HCT116 (cell line): Measurements from ENCODE around the gene ALK. TPM values are rescaled to one million over a fixed set of nuclear protein-coding genes. Genes with fewer than 3 reads are reported as not detected.

Experiments
- ATAC-seq: fragments of 200-7000 bp; cut with Tn5 transposase; 2 replicates; pipeline ENCODE4 v1.9.1; 2020; ENCODE audit warnings: mild to moderate bottlenecking, moderate library complexity
- BruUV-seq: library from RNA; stranded (reverse); fragments of 400-500 nt; replicated peaks from 2 replicates; lab custom pipeline; 2021; lab: Mats Ljungman, UMichigan
- CTCF ChIA-PET: fragments of 300-600 bp; sonication (Branson Sonifier 250); formaldehyde crosslinking; loops from one replicate; lab custom pipeline; 2021; ENCODE audit warnings: antibody characterized with exemption; lab: Charles Lee
- POLR2A ChIA-PET: fragments of 300-600, 350-600 bp; sonication (Branson Sonifier 250); formaldehyde crosslinking; loops from one replicate; lab custom pipeline; 2021; ENCODE audit warnings: antibody characterized with exemption; lab: Charles Lee
- RAD21 ChIA-PET, 2 experiments: fragments of 300-600 bp; sonication (Branson Sonifier 250); formaldehyde crosslinking; loops; one replicate each; lab custom pipeline; 2023; ENCODE audit warnings: low total read pairs in 2 of 2; ENCODE audit not compliant: uncharacterized antibody in 2 of 2, unreplicated experiment in 2 of 2, low non-redundant PET in 1 of 2; lab: Charles Lee
- DNase-seq: peaks from one replicate; pipeline ENCODE4 v3.0.0-alpha.2; 2010; ENCODE audit warnings: low read depth, low spot score
- H2AFZ ChIP-seq: fragments of 200-600 bp; shearing (Covaris generic), sonication (generic); 2 replicates; pipeline ENCODE4 v1.6.1; 2017; ENCODE audit warnings: low read depth, mixed run types, mixed read lengths, antibody characterized with exemption, low read length; ENCODE audit not compliant: poor library complexity, severe bottlenecking
- H3K27ac ChIP-seq: 2 replicates; pipeline ENCODE4 v1.5.1; 2012; ENCODE audit warnings: low read depth, low read length
- H3K27me3 ChIP-seq: fragments of 200-600 bp; sonication (generic); 2 replicates; pipeline ENCODE4 v1.6.1; 2016; ENCODE audit warnings: mixed run types, low read length, mixed read lengths; ENCODE audit not compliant: insufficient read depth
- H3K36me3 ChIP-seq, 2 experiments: fragments of 200-500 bp in 1 of 2; fragments of 200-600 bp in 1 of 2; sonication (Bioruptor generic) in 1 of 2; sonication (generic) in 1 of 2; 2 replicates each; pipeline versions ENCODE4 v1.5.1 to v1.6.1; 2014 to 2016; ENCODE audit warnings: low read length in 2 of 2, inconsistent platforms in 1 of 2, mixed read lengths in 1 of 2, mixed run types in 1 of 2; ENCODE audit not compliant: insufficient read depth in 2 of 2, control insufficient read depth in 1 of 2
- H3K4me1 ChIP-seq, 2 experiments: fragments of 200-600 bp in 1 of 2; sonication (generic) in 1 of 2; 2 replicates each; pipeline versions ENCODE4 v1.5.1 to v1.6.1; 2012 to 2017; ENCODE audit warnings: low read length in 2 of 2, inconsistent platforms in 1 of 2, mild to moderate bottlenecking in 1 of 2, mixed read lengths in 1 of 2, mixed run types in 1 of 2, moderate library complexity in 1 of 2; ENCODE audit not compliant: insufficient read depth in 2 of 2, control insufficient read depth in 1 of 2
- H3K4me2 ChIP-seq: fragments of 200-600 bp; sonication (generic); 2 replicates; pipeline ENCODE4 v1.6.1; 2017; ENCODE audit warnings: mixed run types, low read length, mixed read lengths
- H3K4me3 ChIP-seq, 2 experiments: fragments of 200-600 bp in 1 of 2; sonication (generic) in 1 of 2; replicated peaks in 1 of 2; 2 replicates each; pipeline ENCODE4 v1.5.1; 2011 to 2016; ENCODE audit warnings: low read length in 2 of 2, control low read depth in 1 of 2, low read depth in 1 of 2, mild to moderate bottlenecking in 1 of 2, mixed read lengths in 1 of 2, mixed run types in 1 of 2
- H3K79me2 ChIP-seq: fragments of 200-600 bp; sonication (generic); 2 replicates; pipeline ENCODE4 v1.6.1; 2017; ENCODE audit warnings: mild to moderate bottlenecking, mixed run types, low read length, moderate library complexity, mixed read lengths; ENCODE audit not compliant: insufficient read depth
- H3K9ac ChIP-seq: fragments of 200-600 bp; sonication (generic); 2 replicates; pipeline ENCODE4 v1.6.1; 2016; ENCODE audit warnings: low read length, mixed read lengths
- H3K9me2 ChIP-seq: fragments of 200-600 bp; sonication (generic), shearing (Covaris generic); 2 replicates; pipeline ENCODE4 v1.6.1; 2017; ENCODE audit warnings: mixed run types, mild to moderate bottlenecking, moderate library complexity; ENCODE audit not compliant: insufficient read depth
- H3K9me3 ChIP-seq, 2 experiments: fragments of 200-500 bp in 1 of 2; fragments of 200-600 bp in 1 of 2; sonication (Bioruptor generic) in 1 of 2; sonication (generic) in 1 of 2; 2 replicates each; pipeline ENCODE4 v1.6.1; 2014 to 2017; ENCODE audit warnings: low read length in 2 of 2, mixed read lengths in 2 of 2, inconsistent platforms in 1 of 2, low read depth in 1 of 2, mild to moderate bottlenecking in 1 of 2, mixed run types in 1 of 2, moderate library complexity in 1 of 2; ENCODE audit not compliant: control insufficient read depth in 1 of 2, insufficient read depth in 1 of 2
- H4K20me1 ChIP-seq: fragments of 200-600 bp; sonication (generic), shearing (Covaris generic); 2 replicates; pipeline ENCODE4 v1.6.1; 2017; ENCODE audit warnings: mixed run types, mild to moderate bottlenecking, moderate library complexity; ENCODE audit not compliant: insufficient read depth
- JUND ChIP-seq: IDR thresholded peaks from 2 replicates; pipeline ENCODE4 v1.6.1; 2012
- POLR2AphosphoS5 ChIP-seq: IDR thresholded peaks from 2 replicates; pipeline ENCODE4 v1.6.1; 2011; ENCODE audit warnings: mild to moderate bottlenecking, low read depth, low read length, moderate library complexity
- RAD21 ChIP-seq: IDR thresholded peaks from 2 replicates; pipeline ENCODE4 v1.6.1; 2012; ENCODE audit warnings: low read depth, mild to moderate bottlenecking
- REST ChIP-seq: IDR thresholded peaks from 2 replicates; pipeline ENCODE4 v1.6.1; 2012; ENCODE audit warnings: low read depth
- SRF ChIP-seq: IDR thresholded peaks from 2 replicates; pipeline ENCODE4 v1.6.1; 2012; ENCODE audit warnings: low read depth
- YY1 ChIP-seq: IDR thresholded peaks from 2 replicates; pipeline ENCODE4 v1.6.1; 2011; ENCODE audit warnings: low read length, low read depth, moderate library complexity, mild to moderate bottlenecking; ENCODE audit not compliant: insufficient replicate concordance; ENCODE audit errors: extremely low read depth
- intact Hi-C: fragments of 100-400 bp; cut with micrococcal nuclease; formaldehyde crosslinking; loops from 2 replicates; pipeline ENCODE4 v1.10.0; 2022
- total RNA-seq: library from RNA; stranded (reverse); gene quantifications from one replicate; pipeline ENCODE4 v1.2.1, GENCODE V29; 2021; ENCODE audit not compliant: unreplicated experiment
- TF ChIP-seq, protein P1 (sequence below), 3 experiments: fragments of 200-600 bp in 1 of 3; sonication (generic) in 1 of 3; IDR thresholded peaks in 2 of 3; conservative IDR thresholded peaks in 1 of 3; 2 replicates each; pipeline ENCODE4 v1.5.1; 2012 to 2017; ENCODE audit warnings: low read depth in 2 of 3, low read length in 2 of 3, antibody characterized with exemption in 1 of 3, borderline replicate concordance in 1 of 3, control low read depth in 1 of 3, mild to moderate bottlenecking in 1 of 3, mixed read lengths in 1 of 3, mixed run types in 1 of 3, moderate library complexity in 1 of 3; ENCODE audit not compliant: insufficient read depth in 1 of 3
- TF ChIP-seq, protein P2 (sequence below): IDR thresholded peaks from 2 replicates; pipeline ENCODE4 v1.6.1; 2012

The ALK gene
- total RNA-seq, 1 experiment from 2014 or later: not detected

DNA sequence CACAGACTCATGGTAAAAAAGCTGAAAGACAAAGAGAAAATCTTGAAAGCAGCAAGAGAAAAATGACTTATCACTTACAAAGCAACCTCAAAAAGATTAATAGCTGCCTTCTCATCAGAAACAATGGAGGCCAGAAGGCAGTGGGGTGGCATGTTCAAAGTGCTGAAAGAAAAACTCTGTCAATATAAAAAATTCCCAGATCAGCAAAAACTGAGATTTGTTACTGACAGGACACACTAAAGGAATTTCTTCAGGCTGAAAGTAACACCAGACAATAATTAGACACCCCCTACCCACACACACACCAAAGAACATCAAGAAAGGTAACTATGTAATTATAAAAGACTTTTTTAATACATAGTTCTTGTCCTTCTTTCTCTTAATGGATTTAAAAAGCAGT lies 495.0 kb downstream of the ALK start:
- no TSS peak for BruUV-seq
- CTCF ChIA-PET: no interaction called here

More for the DNA sequence above, 495.0 kb downstream of the ALK start:
- DNase-seq (no peak), ATAC-seq (no peak)
- Histone ChIP-seq H3K36me3 (no peaks in the 10 kb centered on the region), H3K9me3 (no peaks in the 10 kb centered on the region), H3K4me3 (no peak overlapping the region), H3K27ac (no peak overlapping the region), H3K79me2 (no peaks in the 10 kb centered on the region), H3K4me1 (no peaks in the 10 kb centered on the region), H3K27me3 (peaks cover 43% of the 10 kb centered on the region), H4K20me1 (no peaks in the 10 kb centered on the region), H3K9ac (no peak overlapping the region), H3K4me2 (no peak overlapping the region), H2AFZ (no peak overlapping the region), H3K9me2 (no peaks in the 10 kb centered on the region)
- ChIA-PET RAD21 (no interaction called here), POLR2A (no interaction called here)
- intact Hi-C loops: no loop called here
- TF ChIP-seq POLR2AphosphoS5 (no peak), JUND (no peak), REST (no peak), YY1 (no peak), SRF (no peak), RAD21 (no peak)
- TF ChIP-seq, protein P1, sequence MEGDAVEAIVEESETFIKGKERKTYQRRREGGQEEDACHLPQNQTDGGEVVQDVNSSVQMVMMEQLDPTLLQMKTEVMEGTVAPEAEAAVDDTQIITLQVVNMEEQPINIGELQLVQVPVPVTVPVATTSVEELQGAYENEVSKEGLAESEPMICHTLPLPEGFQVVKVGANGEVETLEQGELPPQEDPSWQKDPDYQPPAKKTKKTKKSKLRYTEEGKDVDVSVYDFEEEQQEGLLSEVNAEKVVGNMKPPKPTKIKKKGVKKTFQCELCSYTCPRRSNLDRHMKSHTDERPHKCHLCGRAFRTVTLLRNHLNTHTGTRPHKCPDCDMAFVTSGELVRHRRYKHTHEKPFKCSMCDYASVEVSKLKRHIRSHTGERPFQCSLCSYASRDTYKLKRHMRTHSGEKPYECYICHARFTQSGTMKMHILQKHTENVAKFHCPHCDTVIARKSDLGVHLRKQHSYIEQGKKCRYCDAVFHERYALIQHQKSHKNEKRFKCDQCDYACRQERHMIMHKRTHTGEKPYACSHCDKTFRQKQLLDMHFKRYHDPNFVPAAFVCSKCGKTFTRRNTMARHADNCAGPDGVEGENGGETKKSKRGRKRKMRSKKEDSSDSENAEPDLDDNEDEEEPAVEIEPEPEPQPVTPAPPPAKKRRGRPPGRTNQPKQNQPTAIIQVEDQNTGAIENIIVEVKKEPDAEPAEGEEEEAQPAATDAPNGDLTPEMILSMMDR (IDR thresholded peaks at IDR 0.05 in 2 of 3, conservative IDR thresholded peaks at IDR 0.05 in 1 of 3; ENCODE audit: borderline replicate concordance in 1 of 3, insufficient read depth in 1 of 3, low read depth in 2 of 3, low read length in 2 of 3): no peak
- TF ChIP-seq, protein P2, sequence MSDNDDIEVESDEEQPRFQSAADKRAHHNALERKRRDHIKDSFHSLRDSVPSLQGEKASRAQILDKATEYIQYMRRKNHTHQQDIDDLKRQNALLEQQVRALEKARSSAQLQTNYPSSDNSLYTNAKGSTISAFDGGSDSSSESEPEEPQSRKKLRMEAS: no peak
